HepG2 (cell line): ENCODE measurements around the gene ANO6. TPM values are rescaled to one million over a fixed set of nuclear protein-coding genes. Genes with fewer than 3 reads are reported as not detected.
A peak's percentile ranks its signal among the peaks of the same experiment; 100 is the strongest.

Experiments
- EP300 ChIP-seq, 3 experiments: sonication (generic) in 1 of 3; formaldehyde crosslinking in 1 of 3; IDR thresholded peaks; 2 replicates each; pipeline versions ENCODE4 v1.5.1 to v1.6.1; 2011 to 2020; ENCODE audit warnings: low read depth in 2 of 3, low read length in 2 of 3, borderline replicate concordance in 1 of 3, improper control_type of control experiment in 1 of 3, mild to moderate bottlenecking in 1 of 3, missing genetic modification reagents in 1 of 3, moderate library complexity in 1 of 3
- FOSL2 ChIP-seq: sonication (generic); formaldehyde crosslinking; IDR thresholded peaks from 2 replicates; pipeline ENCODE4 v1.4.0; 2020; ENCODE audit warnings: missing genetic modification reagents
- FOXK1 ChIP-seq: sonication (generic); formaldehyde crosslinking; IDR thresholded peaks from 2 replicates; pipeline ENCODE4 v1.4.0; 2020; ENCODE audit warnings: low read depth, missing genetic modification reagents, borderline replicate concordance
- GZF1 ChIP-seq: sonication (generic); formaldehyde crosslinking; IDR thresholded peaks from 2 replicates; pipeline ENCODE4 v1.5.1; 2020; ENCODE audit warnings: mild to moderate bottlenecking, missing genetic modification reagents
- HDAC2 ChIP-seq: sonication (generic); formaldehyde crosslinking; IDR thresholded peaks from 2 replicates; pipeline ENCODE4 v1.4.0; 2020; ENCODE audit warnings: missing genetic modification reagents
- ISX ChIP-seq: sonication (generic); formaldehyde crosslinking; conservative IDR thresholded peaks from 2 replicates; pipeline ENCODE4 v1.5.0; 2020; ENCODE audit warnings: missing genetic modification reagents
- JUNB ChIP-seq: sonication (generic); formaldehyde crosslinking; IDR thresholded peaks from 2 replicates; pipeline ENCODE4 v1.8.0; 2022; ENCODE audit warnings: missing genetic modification reagents, mild to moderate bottlenecking, borderline replicate concordance
- KMT2A ChIP-seq: sonication (generic); formaldehyde crosslinking; IDR thresholded peaks from 2 replicates; pipeline ENCODE4 v1.4.0; 2020; ENCODE audit warnings: missing genetic modification reagents
- MAFG ChIP-seq: sonication (generic); formaldehyde crosslinking; IDR thresholded peaks from 2 replicates; pipeline ENCODE4 v1.5.1; 2020; ENCODE audit warnings: mild to moderate bottlenecking, missing genetic modification reagents
- MIXL1 ChIP-seq: IDR thresholded peaks from 2 replicates; pipeline ENCODE4 v1.6.1; 2016
- NAIF1 ChIP-seq: sonication (generic); formaldehyde crosslinking; IDR thresholded peaks from 2 replicates; pipeline ENCODE4 v1.5.0; 2020; ENCODE audit warnings: mild to moderate bottlenecking, missing genetic modification reagents, borderline replicate concordance
- NPAS2 ChIP-seq: sonication (generic); formaldehyde crosslinking; IDR thresholded peaks from 2 replicates; pipeline ENCODE4 v1.8.0; 2022; ENCODE audit warnings: mild to moderate bottlenecking, missing genetic modification reagents, borderline replicate concordance
- PAF1 ChIP-seq: IDR thresholded peaks from 2 replicates; pipeline ENCODE4 v1.6.1; 2016; ENCODE audit warnings: missing genetic modification reagents, missing compliant biosample characterization
- PATZ1 ChIP-seq: sonication (generic); formaldehyde crosslinking; IDR thresholded peaks from 2 replicates; pipeline ENCODE4 v1.4.0; 2020; ENCODE audit warnings: missing genetic modification reagents
- RNF2 ChIP-seq: fragments of 450-650 bp; conservative IDR thresholded peaks from 2 replicates; pipeline ENCODE4 v1.6.1; 2016; ENCODE audit warnings: low read depth
- RXRB ChIP-seq: IDR thresholded peaks from 2 replicates; pipeline ENCODE4 v1.6.1; 2016; ENCODE audit warnings: borderline replicate concordance, missing genetic modification reagents, missing compliant biosample characterization
- SNAI1 ChIP-seq: sonication (generic); formaldehyde crosslinking; IDR thresholded peaks from 2 replicates; pipeline ENCODE4 v1.5.0; 2020; ENCODE audit warnings: mild to moderate bottlenecking, missing genetic modification reagents, borderline replicate concordance
- SRF ChIP-seq: IDR thresholded peaks from 2 replicates; pipeline ENCODE4 v1.6.1; 2011; ENCODE audit warnings: mild to moderate bottlenecking, low read depth, low read length, moderate library complexity
- ZNF260 ChIP-seq: sonication (generic); formaldehyde crosslinking; IDR thresholded peaks from 2 replicates; pipeline ENCODE4 v1.4.0; 2020; ENCODE audit warnings: missing genetic modification reagents, low read depth, mild to moderate bottlenecking, borderline replicate concordance
- ZNF292 ChIP-seq: sonication (generic); formaldehyde crosslinking; IDR thresholded peaks from 2 replicates; pipeline ENCODE4 v1.8.1; 2022; ENCODE audit warnings: mild to moderate bottlenecking, low read depth, missing genetic modification reagents, borderline replicate concordance
- ZNF451 ChIP-seq: sonication (generic); formaldehyde crosslinking; IDR thresholded peaks from 2 replicates; pipeline ENCODE4 v1.5.0; 2020; ENCODE audit warnings: mild to moderate bottlenecking, missing genetic modification reagents
- ZNF644 ChIP-seq: IDR thresholded peaks from 2 replicates; pipeline ENCODE4 v1.6.1; 2016; ENCODE audit warnings: low read depth
- ZNF780A ChIP-seq: sonication (generic); formaldehyde crosslinking; IDR thresholded peaks from 2 replicates; pipeline ENCODE4 v1.8.0; 2022; ENCODE audit warnings: mild to moderate bottlenecking, missing genetic modification reagents, moderate library complexity
- ZSCAN9 ChIP-seq: IDR thresholded peaks from 2 replicates; pipeline ENCODE4 v1.6.1; 2016; ENCODE audit warnings: borderline replicate concordance
- polyA plus RNA-seq, 8 experiments: library from polyadenylated mRNA; depleted of rRNA in 3 of 8; stranded (reverse) in 7 of 8; unstranded in 1 of 8; fragments of >200 nt; fragmentation: Illumina TruSeq in 4 of 8; extraction: Trizol in 4 of 8; gene quantifications; 2 replicates each; pipeline versions ENCODE4 v1.2.1 to v1.2.3, GENCODE V29; 2011 to 2016; ENCODE audit warnings: low read depth in 4 of 8, missing spikeins in 1 of 8, mixed read lengths in 1 of 8; ENCODE audit not compliant: insufficient read depth in 1 of 8
- total RNA-seq, 5 experiments: library from RNA; depleted of rRNA; stranded (reverse); fragments of >200 nt; fragmentation: Illumina TruSeq; extraction: Trizol; gene quantifications; 2 replicates each; pipeline ENCODE4 v1.2.3, GENCODE V29; 2016; ENCODE audit warnings: low read depth in 1 of 5
- TF ChIP-seq, protein P1 (sequence below): IDR thresholded peaks from 2 replicates; pipeline ENCODE4 v1.6.1; 2012; ENCODE audit warnings: low read depth, low read length, improper control_type of control experiment
- TF ChIP-seq, protein P2 (sequence below): sonication (generic); formaldehyde crosslinking; IDR thresholded peaks from 2 replicates; pipeline ENCODE4 v1.8.0; 2022; ENCODE audit warnings: mild to moderate bottlenecking, missing genetic modification reagents

ANO6 gene
- total and polyA plus RNA-seq, 2 of the 13 experiments (the other 11 are each of a cell fraction or from before 2014, with no cell fraction given), result 37.8 to 57.1 TPM

DNA sequence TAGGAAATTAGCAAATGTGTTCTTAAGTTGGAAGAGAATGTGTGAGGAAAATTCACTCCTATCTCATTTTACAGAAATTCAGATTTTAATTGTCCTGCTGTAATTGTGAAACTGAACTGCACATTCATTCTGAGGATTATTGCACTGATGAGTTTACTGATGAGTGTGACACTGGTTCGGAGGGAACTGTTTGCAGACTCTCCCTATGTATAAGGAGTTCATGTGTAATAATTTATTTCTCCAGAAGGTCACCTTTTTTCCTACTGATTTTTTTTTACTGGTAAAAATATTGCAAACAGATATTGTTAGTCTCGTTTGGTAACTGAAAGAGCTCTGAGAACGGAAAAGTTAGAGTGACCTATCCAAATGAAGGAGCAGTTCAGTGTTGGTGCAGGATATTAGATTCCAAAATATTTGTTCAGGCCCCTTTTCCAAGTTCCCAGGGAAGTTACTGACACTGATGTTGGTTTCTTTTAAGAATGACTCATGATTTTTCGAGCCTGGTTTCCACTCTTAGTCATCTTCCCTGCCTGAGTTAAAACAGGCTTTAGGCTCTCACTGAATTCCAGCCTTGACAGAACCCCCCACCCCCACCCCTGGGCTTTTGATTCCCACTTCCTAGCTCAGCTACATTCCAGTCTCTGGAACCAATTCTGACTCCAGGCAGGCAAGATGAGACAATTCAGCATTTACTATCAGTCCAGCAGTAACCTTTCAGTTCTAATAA is 18.4 kb downstream of the ANO6 start (continued):
- no peak for TF ChIP-seq ZNF260 (CRISPR knock-in tag)
- no peak for TF ChIP-seq NPAS2
- TF ChIP-seq ZNF292, result no peak
- TF ChIP-seq KMT2A, result no peak
- no peak for TF ChIP-seq SNAI1 (CRISPR knock-in tag)
- no peak for TF ChIP-seq RNF2
- no peak for TF ChIP-seq SRF
- TF ChIP-seq JUNB (CRISPR knock-in tag), result 0 out of 2 replicates have a peak, but pooled peaks have one; percentile 19
- no peak for TF ChIP-seq NAIF1 (CRISPR knock-in tag)
- 0 out of 2 replicates have a peak, but pooled peaks have one; percentile 3 for TF ChIP-seq FOXK1 (CRISPR knock-in tag)
- TF ChIP-seq ZNF451, result no peak
- TF ChIP-seq MIXL1, result no peak
- TF ChIP-seq EP300 (IDR thresholded peaks at IDR 0.05; ENCODE audit: low read depth in 2 of 2, low read length in 2 of 2), result peak in 1 of 2 experiments; percentile 53; a peak in 1 of 4 replicates
- TF ChIP-seq EP300 (CRISPR knock-in tag; IDR thresholded peaks at IDR 0.05; ENCODE audit: borderline replicate concordance), result no peak
- TF ChIP-seq, protein P1, sequence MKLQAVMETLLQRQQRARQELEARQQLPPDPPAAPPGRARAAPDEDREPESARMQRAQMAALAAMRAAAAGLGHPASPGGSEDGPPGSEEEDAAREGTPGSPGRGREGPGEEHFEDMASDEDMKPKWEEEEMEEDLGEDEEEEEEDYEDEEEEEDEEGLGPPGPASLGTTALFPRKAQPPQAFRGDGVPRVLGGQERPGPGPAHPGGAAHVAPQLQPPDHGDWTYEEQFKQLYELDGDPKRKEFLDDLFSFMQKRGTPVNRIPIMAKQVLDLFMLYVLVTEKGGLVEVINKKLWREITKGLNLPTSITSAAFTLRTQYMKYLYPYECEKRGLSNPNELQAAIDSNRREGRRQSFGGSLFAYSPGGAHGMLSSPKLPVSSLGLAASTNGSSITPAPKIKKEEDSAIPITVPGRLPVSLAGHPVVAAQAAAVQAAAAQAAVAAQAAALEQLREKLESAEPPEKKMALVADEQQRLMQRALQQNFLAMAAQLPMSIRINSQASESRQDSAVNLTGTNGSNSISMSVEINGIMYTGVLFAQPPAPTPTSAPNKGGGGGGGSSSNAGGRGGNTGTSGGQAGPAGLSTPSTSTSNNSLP, result peak; percentile 24; the same call in 1 of the 2 replicates
- no peak for TF ChIP-seq ZNF780A
- TF ChIP-seq PATZ1, result peak; percentile 56
- TF ChIP-seq ZNF644, result 0 out of 2 replicates have a peak, but pooled peaks have one; percentile 29
- peak; percentile 18; the same call in 1 of the 2 replicates for TF ChIP-seq HDAC2
- TF ChIP-seq PAF1 (CRISPR knock-in tag), result no peak
- TF ChIP-seq RXRB (CRISPR knock-in tag), result peak; percentile 15; the same call in 1 of the 2 replicates
- TF ChIP-seq, protein P2, sequence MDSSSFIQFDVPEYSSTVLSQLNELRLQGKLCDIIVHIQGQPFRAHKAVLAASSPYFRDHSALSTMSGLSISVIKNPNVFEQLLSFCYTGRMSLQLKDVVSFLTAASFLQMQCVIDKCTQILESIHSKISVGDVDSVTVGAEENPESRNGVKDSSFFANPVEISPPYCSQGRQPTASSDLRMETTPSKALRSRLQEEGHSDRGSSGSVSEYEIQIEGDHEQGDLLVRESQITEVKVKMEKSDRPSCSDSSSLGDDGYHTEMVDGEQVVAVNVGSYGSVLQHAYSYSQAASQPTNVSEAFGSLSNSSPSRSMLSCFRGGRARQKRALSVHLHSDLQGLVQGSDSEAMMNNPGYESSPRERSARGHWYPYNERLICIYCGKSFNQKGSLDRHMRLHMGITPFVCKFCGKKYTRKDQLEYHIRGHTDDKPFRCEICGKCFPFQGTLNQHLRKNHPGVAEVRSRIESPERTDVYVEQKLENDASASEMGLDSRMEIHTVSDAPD (CRISPR knock-in tag), result no peak
- TF ChIP-seq ISX (CRISPR knock-in tag), result no peak
- TF ChIP-seq FOSL2 (CRISPR knock-in tag), result peak; percentile 88
- no peak for TF ChIP-seq GZF1 (CRISPR knock-in tag)
- TF ChIP-seq MAFG, result peak; percentile 66; the same call in 1 of the 2 replicates
- 0 out of 2 replicates have a peak, but pooled peaks have one; percentile 16 for TF ChIP-seq ZSCAN9 (CRISPR knock-in tag)
